Heart left ventricle (tissue), 13 donors: Measurements from ENCODE around the gene IGSF3.

Experiments used
- POLR2A ChIP-seq, 2 donors: fragments of 450-650 bp; IDR thresholded peaks; one replicate each; pipeline ENCODE4 v1.6.1; 2017; ENCODE audit warnings: antibody characterized with exemption in 2 of 2, mild to moderate bottlenecking in 2 of 2, moderate library complexity in 2 of 2
- TF ChIP-seq, protein P1 (sequence below), 12 donors: fragments of 200-600 bp; sonication (generic) in 4 of 12; IDR thresholded peaks; one replicate each; pipeline versions ENCODE4 v1.5.0 to v1.8.0; 2018 to 2022; ENCODE audit warnings: antibody characterized with exemption in 12 of 12, mild to moderate bottlenecking in 5 of 12
- donor health status: ischemic (EF 13 %, LVEDD 7.1; RV severe dilation, severe dysfunction).
- donor health status: DM: no; HTN: yes; CAD: no.
- donor health status: DM: no; HTN: no; CAD: no.
- donor health status: ischemic (EF 25% LVEDD 6.9; RV normal size, moderate dysfunction).
- donor health status: ischemic (EF 25% LVEDD 5.7; RV mildly dilated, moderate dysfunction).
- donor health status: ischemic (EF 35%, LVEDD 5.7; RV mildly dilated, moderate dysfunction).
- donor health status: nonischemic (EF 11% LVEDD 7.7; RV severe dilation, severe dysfunction).
- donor health status: DM: yes; HTN: yes; CAD: no.
- donor health status: PGD.
- donor health status: ischemic (EF 29% LVEDD 5.4; RV normal size, mild dysfunction).
- donor health status: nonischemic (EF 23%, LVEDD 6.1; RV moderate dilation, normal function).

GRCh38 chr1:116628448-116628847 is 39.1 kb downstream of the IGSF3 start:
- TF ChIP-seq, protein P1, sequence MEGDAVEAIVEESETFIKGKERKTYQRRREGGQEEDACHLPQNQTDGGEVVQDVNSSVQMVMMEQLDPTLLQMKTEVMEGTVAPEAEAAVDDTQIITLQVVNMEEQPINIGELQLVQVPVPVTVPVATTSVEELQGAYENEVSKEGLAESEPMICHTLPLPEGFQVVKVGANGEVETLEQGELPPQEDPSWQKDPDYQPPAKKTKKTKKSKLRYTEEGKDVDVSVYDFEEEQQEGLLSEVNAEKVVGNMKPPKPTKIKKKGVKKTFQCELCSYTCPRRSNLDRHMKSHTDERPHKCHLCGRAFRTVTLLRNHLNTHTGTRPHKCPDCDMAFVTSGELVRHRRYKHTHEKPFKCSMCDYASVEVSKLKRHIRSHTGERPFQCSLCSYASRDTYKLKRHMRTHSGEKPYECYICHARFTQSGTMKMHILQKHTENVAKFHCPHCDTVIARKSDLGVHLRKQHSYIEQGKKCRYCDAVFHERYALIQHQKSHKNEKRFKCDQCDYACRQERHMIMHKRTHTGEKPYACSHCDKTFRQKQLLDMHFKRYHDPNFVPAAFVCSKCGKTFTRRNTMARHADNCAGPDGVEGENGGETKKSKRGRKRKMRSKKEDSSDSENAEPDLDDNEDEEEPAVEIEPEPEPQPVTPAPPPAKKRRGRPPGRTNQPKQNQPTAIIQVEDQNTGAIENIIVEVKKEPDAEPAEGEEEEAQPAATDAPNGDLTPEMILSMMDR (IDR thresholded peaks at IDR 0.05): no peak
- TF ChIP-seq POLR2A (IDR thresholded peaks at IDR 0.05): no peak
